ENCODE measurements around the gene TNFAIP8.
A peak's percentile ranks its signal among the peaks of the same experiment; 100 is the strongest.

The TNFAIP8 gene

DNA sequence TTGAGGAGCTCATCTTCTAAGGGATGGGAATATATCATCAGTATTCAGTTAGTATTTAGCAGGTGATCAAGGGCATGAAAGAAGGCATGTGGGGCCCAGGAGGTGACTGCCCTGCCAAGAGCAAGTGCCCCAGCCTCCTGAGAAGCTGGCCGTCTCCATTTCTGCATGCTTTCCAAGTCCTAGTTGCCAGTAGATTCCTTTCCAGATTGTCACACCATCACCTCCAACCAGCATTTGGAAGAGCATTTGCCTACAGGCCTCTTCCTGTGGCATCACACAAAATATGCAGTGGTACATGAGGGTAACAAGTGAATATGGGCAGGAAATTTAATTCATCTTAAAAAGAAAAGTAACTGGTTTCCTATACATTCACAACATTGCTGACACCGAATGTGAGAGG lies 7.5 kb downstream of the TNFAIP8 start:
- peak overlapping the region; percentile 51 for H3K27ac ChIP-seq (ENCODE audit: low read depth, low read length)
- H3K36me3 ChIP-seq (ENCODE audit: control insufficient read depth in 5 of 5, insufficient read depth in 5 of 5, low read length in 5 of 5): no peaks in the 10 kb centered on the region
- H3K27me3 ChIP-seq (ENCODE audit: control insufficient read depth in 5 of 5, insufficient read depth in 4 of 5, low read length in 5 of 5): no peaks in the 10 kb centered on the region
- H3K9ac ChIP-seq (ENCODE audit: low read length in 5 of 5): no peak overlapping the region
- no peak overlapping the region for H3K4me3 ChIP-seq (ENCODE audit: low read depth in 1 of 5, low read length in 5 of 5)
- H3K9me3 ChIP-seq (ENCODE audit: control insufficient read depth in 5 of 5, low read length in 5 of 5): no peaks in the 10 kb centered on the region
- H3K4me1 ChIP-seq (ENCODE audit: control insufficient read depth in 5 of 5, insufficient read depth in 5 of 5, low read length in 5 of 5): peaks cover 0 to 77% (median 59%) of the 10 kb centered on the region in 5 donors

DNA sequence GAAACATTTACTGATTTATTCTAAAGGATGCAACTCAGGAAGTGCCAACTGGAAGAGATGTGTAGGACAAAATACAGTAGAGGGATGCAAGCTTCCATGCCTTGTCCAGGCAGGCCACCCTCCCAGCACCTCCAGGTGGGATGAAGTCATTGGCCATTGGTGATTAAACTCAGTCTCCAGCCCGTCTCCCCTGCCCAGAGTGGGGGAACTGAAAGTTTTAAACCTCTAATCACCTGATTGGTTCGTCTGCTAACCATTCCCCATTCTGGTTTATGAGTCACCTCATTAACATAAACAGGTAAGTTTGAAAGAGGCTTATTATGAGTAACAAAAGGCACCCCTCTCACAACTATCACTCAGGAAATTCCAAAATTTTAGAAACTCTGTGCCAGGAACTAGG lies 8.1 kb downstream of the TNFAIP8 start:
- H3K9ac ChIP-seq (ENCODE audit: low read length in 5 of 5): no peak overlapping the region
- peak overlapping the region; percentile 13 for H3K27ac ChIP-seq (ENCODE audit: low read depth, low read length)
- peaks cover 0 to 71% (median 52%) of the 10 kb centered on the region in 5 donors for H3K4me1 ChIP-seq (ENCODE audit: control insufficient read depth in 5 of 5, insufficient read depth in 5 of 5, low read length in 5 of 5)
- no peaks in the 10 kb centered on the region for H3K36me3 ChIP-seq (ENCODE audit: control insufficient read depth in 5 of 5, insufficient read depth in 5 of 5, low read length in 5 of 5)
- H3K9me3 ChIP-seq (ENCODE audit: control insufficient read depth in 5 of 5, low read length in 5 of 5): no peaks in the 10 kb centered on the region
- no peaks in the 10 kb centered on the region for H3K27me3 ChIP-seq (ENCODE audit: control insufficient read depth in 5 of 5, insufficient read depth in 4 of 5, low read length in 5 of 5)
- H3K4me3 ChIP-seq (ENCODE audit: low read depth in 1 of 5, low read length in 5 of 5): no peak overlapping the region

DNA sequence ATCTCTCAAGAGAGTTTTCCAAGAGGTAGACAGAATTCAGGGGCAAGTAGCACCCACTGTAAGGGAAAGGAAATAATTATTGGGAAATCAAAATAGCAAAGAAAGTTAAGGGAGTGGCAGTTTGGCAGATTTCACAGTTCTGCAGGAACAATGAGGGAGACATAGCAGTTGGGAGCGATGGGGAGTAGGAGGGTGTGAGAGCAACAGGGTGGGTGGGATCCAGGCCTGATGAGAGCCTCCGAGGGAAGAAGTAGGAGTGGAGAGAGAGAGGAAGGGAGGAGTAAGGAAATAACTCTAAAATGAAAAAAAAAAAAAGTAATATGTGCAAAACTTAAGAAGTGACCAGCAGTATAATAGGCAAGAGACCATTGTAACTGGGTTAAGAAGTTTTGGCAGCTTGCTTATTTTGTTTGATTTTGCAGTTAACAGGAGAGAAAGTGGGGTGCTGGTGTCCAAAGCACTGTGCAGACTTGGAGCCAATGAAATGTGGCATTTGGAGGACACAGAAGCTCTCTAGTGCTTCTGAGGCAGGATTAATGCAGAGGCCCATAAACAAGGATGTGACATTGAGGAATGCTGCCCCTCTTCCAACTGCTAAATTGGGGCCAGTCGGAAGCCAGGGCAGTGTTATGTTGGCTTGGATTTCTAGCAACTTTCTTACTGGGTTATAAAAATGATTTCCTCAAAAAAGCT lies 10.2 kb downstream of the TNFAIP8 start:
- peaks cover 0 to 53% (median 46%) of the 10 kb centered on the region in 5 donors for H3K4me1 ChIP-seq (ENCODE audit: control insufficient read depth in 5 of 5, insufficient read depth in 5 of 5, low read length in 5 of 5)
- H3K27ac ChIP-seq (ENCODE audit: low read depth, low read length): peak overlapping the region; percentile 66

GRCh38 chr5:119366540-119366881 lies 10.7 kb downstream of the TNFAIP8 start:
- H3K27ac ChIP-seq (ENCODE audit: low read depth, low read length): peak overlapping the region; percentile 66
- peak overlapping the region in 1 of 5 donors; percentile 28 for H3K9ac ChIP-seq (ENCODE audit: low read length in 5 of 5)
- no peak overlapping the region for H3K4me3 ChIP-seq (ENCODE audit: low read depth in 1 of 5, low read length in 5 of 5)
- H3K36me3 ChIP-seq (ENCODE audit: control insufficient read depth in 5 of 5, insufficient read depth in 5 of 5, low read length in 5 of 5): no peaks in the 10 kb centered on the region
- H3K27me3 ChIP-seq (ENCODE audit: control insufficient read depth in 5 of 5, insufficient read depth in 4 of 5, low read length in 5 of 5): no peaks in the 10 kb centered on the region
- H3K9me3 ChIP-seq (ENCODE audit: control insufficient read depth in 5 of 5, low read length in 5 of 5): no peaks in the 10 kb centered on the region
- H3K4me1 ChIP-seq (ENCODE audit: control insufficient read depth in 5 of 5, insufficient read depth in 5 of 5, low read length in 5 of 5): peaks cover 0 to 52% (median 41%) of the 10 kb centered on the region in 5 donors

More for the DNA sequence above, 10.2 kb downstream of the TNFAIP8 start:
- H3K4me3 ChIP-seq (ENCODE audit: low read depth in 1 of 5, low read length in 5 of 5): no peak overlapping the region
- no peaks in the 10 kb centered on the region for H3K9me3 ChIP-seq (ENCODE audit: control insufficient read depth in 5 of 5, low read length in 5 of 5)
- peak overlapping the region in 1 of 5 donors; percentile 28 for H3K9ac ChIP-seq (ENCODE audit: low read length in 5 of 5)
- no peaks in the 10 kb centered on the region for H3K36me3 ChIP-seq (ENCODE audit: control insufficient read depth in 5 of 5, insufficient read depth in 5 of 5, low read length in 5 of 5)
- H3K27me3 ChIP-seq (ENCODE audit: control insufficient read depth in 5 of 5, insufficient read depth in 4 of 5, low read length in 5 of 5): no peaks in the 10 kb centered on the region

- no peaks in the 10 kb centered on the region for H3K27me3 ChIP-seq (ENCODE audit: control insufficient read depth in 5 of 5, insufficient read depth in 4 of 5, low read length in 5 of 5)
- H3K27ac ChIP-seq (ENCODE audit: low read depth, low read length): peak overlapping the region; percentile 66
- H3K36me3 ChIP-seq (ENCODE audit: control insufficient read depth in 5 of 5, insufficient read depth in 5 of 5, low read length in 5 of 5): no peaks in the 10 kb centered on the region
- H3K4me1 ChIP-seq (ENCODE audit: control insufficient read depth in 5 of 5, insufficient read depth in 5 of 5, low read length in 5 of 5): peaks cover 0 to 40% (median 39%) of the 10 kb centered on the region in 5 donors
- H3K4me3 ChIP-seq (ENCODE audit: low read depth in 1 of 5, low read length in 5 of 5): no peak overlapping the region
- H3K9ac ChIP-seq (ENCODE audit: low read length in 5 of 5): no peak overlapping the region
- no peaks in the 10 kb centered on the region for H3K9me3 ChIP-seq (ENCODE audit: control insufficient read depth in 5 of 5, low read length in 5 of 5)
These were observed 11.9 kb downstream of the TNFAIP8 start for GRCh38 chr5:119367502-119368237.

- no peak overlapping the region for H3K9ac ChIP-seq (ENCODE audit: low read length in 5 of 5)
- no peaks in the 10 kb centered on the region for H3K9me3 ChIP-seq (ENCODE audit: control insufficient read depth in 5 of 5, low read length in 5 of 5)
- no peaks in the 10 kb centered on the region for H3K36me3 ChIP-seq (ENCODE audit: control insufficient read depth in 5 of 5, insufficient read depth in 5 of 5, low read length in 5 of 5)
- no peak overlapping the region for H3K4me3 ChIP-seq (ENCODE audit: low read depth in 1 of 5, low read length in 5 of 5)
- H3K27me3 ChIP-seq (ENCODE audit: control insufficient read depth in 5 of 5, insufficient read depth in 4 of 5, low read length in 5 of 5): no peaks in the 10 kb centered on the region
- peaks cover 0 to 40% (median 35%) of the 10 kb centered on the region in 5 donors for H3K4me1 ChIP-seq (ENCODE audit: control insufficient read depth in 5 of 5, insufficient read depth in 5 of 5, low read length in 5 of 5)
- peak overlapping the region; percentile 66 for H3K27ac ChIP-seq (ENCODE audit: low read depth, low read length)
These were observed 12.4 kb downstream of the TNFAIP8 start for GRCh38 chr5:119368238-119368630.

- Histone ChIP-seq H3K4me1 (ENCODE audit: control insufficient read depth in 5 of 5, insufficient read depth in 5 of 5, low read length in 5 of 5) (peaks cover 0 to 38% (median 30%) of the 10 kb centered on the region in 5 donors), H3K9me3 (ENCODE audit: control insufficient read depth in 5 of 5, low read length in 5 of 5) (no peaks in the 10 kb centered on the region), H3K27ac (ENCODE audit: low read depth, low read length) (no peak overlapping the region), H3K36me3 (ENCODE audit: control insufficient read depth in 5 of 5, insufficient read depth in 5 of 5, low read length in 5 of 5) (peaks cover 0 to 4% (median 0%) of the 10 kb centered on the region in 5 donors), H3K4me3 (ENCODE audit: low read depth in 1 of 5, low read length in 5 of 5) (no peak overlapping the region), H3K9ac (ENCODE audit: low read length in 5 of 5) (peak overlapping the region in 2 of 5 donors; percentile 30 to 56), H3K27me3 (ENCODE audit: control insufficient read depth in 5 of 5, insufficient read depth in 4 of 5, low read length in 5 of 5) (no peaks in the 10 kb centered on the region)
These were observed 14.7 kb downstream of the TNFAIP8 start for GRCh38 chr5:119370486-119370885.

GRCh38 chr5:119371146-119371545 lies 15.3 kb downstream of the TNFAIP8 start:
- no peaks in the 10 kb centered on the region for H3K9me3 ChIP-seq (ENCODE audit: control insufficient read depth in 5 of 5, low read length in 5 of 5)
- H3K36me3 ChIP-seq (ENCODE audit: control insufficient read depth in 5 of 5, insufficient read depth in 5 of 5, low read length in 5 of 5): peaks cover 0 to 4% (median 0%) of the 10 kb centered on the region in 5 donors
- H3K27ac ChIP-seq (ENCODE audit: low read depth, low read length): no peak overlapping the region
- peaks cover 0 to 31% (median 24%) of the 10 kb centered on the region in 5 donors for H3K4me1 ChIP-seq (ENCODE audit: control insufficient read depth in 5 of 5, insufficient read depth in 5 of 5, low read length in 5 of 5)
- no peak overlapping the region for H3K4me3 ChIP-seq (ENCODE audit: low read depth in 1 of 5, low read length in 5 of 5)
- no peak overlapping the region for H3K9ac ChIP-seq (ENCODE audit: low read length in 5 of 5)
- H3K27me3 ChIP-seq (ENCODE audit: control insufficient read depth in 5 of 5, insufficient read depth in 4 of 5, low read length in 5 of 5): no peaks in the 10 kb centered on the region

DNA sequence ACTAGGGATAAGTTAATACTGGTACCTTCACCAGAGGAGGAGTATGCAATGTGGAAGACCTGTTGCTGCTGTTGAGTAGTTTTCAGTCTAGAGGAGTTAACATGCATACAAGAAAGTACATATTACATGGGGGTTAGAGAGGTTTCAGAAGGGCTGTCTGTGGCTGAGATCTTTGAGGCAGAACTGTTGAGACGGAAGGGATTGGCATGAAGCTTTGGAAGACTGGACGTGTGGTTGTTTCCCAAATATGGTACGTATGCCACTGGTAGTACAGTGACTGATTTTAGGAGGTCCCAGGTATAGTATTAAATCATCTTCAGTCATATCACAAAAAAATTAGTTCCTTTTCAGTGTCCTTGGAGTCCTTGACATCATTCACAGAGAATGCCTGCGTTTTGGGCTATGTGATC lies 17.6 kb downstream of the TNFAIP8 start:
- Histone ChIP-seq H3K36me3 (ENCODE audit: control insufficient read depth in 5 of 5, insufficient read depth in 5 of 5, low read length in 5 of 5) (peaks cover 0 to 4% (median 0%) of the 10 kb centered on the region in 5 donors), H3K4me3 (ENCODE audit: low read depth in 1 of 5, low read length in 5 of 5) (no peak overlapping the region), H3K9ac (ENCODE audit: low read length in 5 of 5) (no peak overlapping the region), H3K27me3 (ENCODE audit: control insufficient read depth in 5 of 5, insufficient read depth in 4 of 5, low read length in 5 of 5) (no peaks in the 10 kb centered on the region), H3K9me3 (ENCODE audit: control insufficient read depth in 5 of 5, low read length in 5 of 5) (no peaks in the 10 kb centered on the region), H3K4me1 (ENCODE audit: control insufficient read depth in 5 of 5, insufficient read depth in 5 of 5, low read length in 5 of 5) (peaks cover 0 to 18% (median 9%) of the 10 kb centered on the region in 5 donors), H3K27ac (ENCODE audit: low read depth, low read length) (no peak overlapping the region)

GRCh38 chr5:119374901-119375300 lies 19.1 kb downstream of the TNFAIP8 start:
- Histone ChIP-seq H3K27ac (ENCODE audit: low read depth, low read length) (no peak overlapping the region), H3K9me3 (ENCODE audit: control insufficient read depth in 5 of 5, low read length in 5 of 5) (no peaks in the 10 kb centered on the region), H3K4me1 (ENCODE audit: control insufficient read depth in 5 of 5, insufficient read depth in 5 of 5, low read length in 5 of 5) (peaks cover 0 to 21% (median 14%) of the 10 kb centered on the region in 5 donors), H3K36me3 (ENCODE audit: control insufficient read depth in 5 of 5, insufficient read depth in 5 of 5, low read length in 5 of 5) (peaks cover 0 to 4% (median 0%) of the 10 kb centered on the region in 5 donors), H3K9ac (ENCODE audit: low read length in 5 of 5) (no peak overlapping the region), H3K27me3 (ENCODE audit: control insufficient read depth in 5 of 5, insufficient read depth in 4 of 5, low read length in 5 of 5) (no peaks in the 10 kb centered on the region), H3K4me3 (ENCODE audit: low read depth in 1 of 5, low read length in 5 of 5) (no peak overlapping the region)
